Testis (tissue), 2 donors: ENCODE data around the gene CBLN2.

ENCODE experiments used
- POLR2A ChIP-seq: fragments of 450-650 bp; IDR thresholded peaks from one replicate; pipeline ENCODE4 v1.6.1; 2017; ENCODE audit warnings: antibody characterized with exemption, mild to moderate bottlenecking, moderate library complexity
- TF ChIP-seq, protein P1 (sequence below), 3 experiments: fragments of 450-650 bp in 2 of 3; fragments of 200-600 bp in 1 of 3; sonication (generic) in 1 of 3; IDR thresholded peaks; one replicate each; pipeline ENCODE4 v1.5.1; 2016 to 2019; ENCODE audit warnings: antibody characterized with exemption in 3 of 3, mild to moderate bottlenecking in 2 of 3, moderate library complexity in 1 of 3

DNA sequence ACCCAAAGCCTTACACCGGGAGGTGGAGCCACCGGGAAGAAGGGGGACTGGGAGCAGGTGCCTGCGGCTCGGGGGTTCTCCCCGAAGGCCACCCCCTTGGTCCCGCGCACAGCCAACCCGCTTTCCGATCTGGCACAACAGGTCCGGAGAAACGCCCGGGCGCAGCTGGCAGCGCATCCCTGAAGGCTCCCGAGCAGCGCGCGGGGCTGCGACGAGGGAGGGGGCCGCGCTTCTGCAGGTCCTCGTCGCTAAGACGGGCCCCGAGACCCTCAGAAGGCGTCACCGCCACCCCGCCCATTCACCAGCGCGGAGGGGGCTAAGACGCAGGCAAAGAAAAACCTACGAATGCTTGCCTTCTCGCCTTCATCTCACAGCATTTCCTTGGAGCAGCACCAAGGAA is 1.8 kb downstream of the CBLN2 start:
- TF ChIP-seq, protein P1, sequence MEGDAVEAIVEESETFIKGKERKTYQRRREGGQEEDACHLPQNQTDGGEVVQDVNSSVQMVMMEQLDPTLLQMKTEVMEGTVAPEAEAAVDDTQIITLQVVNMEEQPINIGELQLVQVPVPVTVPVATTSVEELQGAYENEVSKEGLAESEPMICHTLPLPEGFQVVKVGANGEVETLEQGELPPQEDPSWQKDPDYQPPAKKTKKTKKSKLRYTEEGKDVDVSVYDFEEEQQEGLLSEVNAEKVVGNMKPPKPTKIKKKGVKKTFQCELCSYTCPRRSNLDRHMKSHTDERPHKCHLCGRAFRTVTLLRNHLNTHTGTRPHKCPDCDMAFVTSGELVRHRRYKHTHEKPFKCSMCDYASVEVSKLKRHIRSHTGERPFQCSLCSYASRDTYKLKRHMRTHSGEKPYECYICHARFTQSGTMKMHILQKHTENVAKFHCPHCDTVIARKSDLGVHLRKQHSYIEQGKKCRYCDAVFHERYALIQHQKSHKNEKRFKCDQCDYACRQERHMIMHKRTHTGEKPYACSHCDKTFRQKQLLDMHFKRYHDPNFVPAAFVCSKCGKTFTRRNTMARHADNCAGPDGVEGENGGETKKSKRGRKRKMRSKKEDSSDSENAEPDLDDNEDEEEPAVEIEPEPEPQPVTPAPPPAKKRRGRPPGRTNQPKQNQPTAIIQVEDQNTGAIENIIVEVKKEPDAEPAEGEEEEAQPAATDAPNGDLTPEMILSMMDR (IDR thresholded peaks at IDR 0.05): no peak
- TF ChIP-seq POLR2A: no peak
